Mesenchymal stem cell (in vitro differentiated cells and primary cell): ENCODE results near the gene FICD.

Experiments used
- DNase-seq: peaks from one replicate; pipeline ENCODE4 v3.0.0-alpha.2; 2013
- H2AFZ ChIP-seq: one replicate; pipeline ENCODE4 v1.6.1; 2013; ENCODE audit warnings: low read depth, mild to moderate bottlenecking, control low read depth, inconsistent platforms, low read length, moderate library complexity
- H2AK5ac ChIP-seq: 2 replicates; pipeline ENCODE4 v1.6.1; 2013; ENCODE audit warnings: low read length, moderate library complexity, mild to moderate bottlenecking, inconsistent platforms; ENCODE audit not compliant: severe bottlenecking
- H2BK120ac ChIP-seq: one replicate; pipeline ENCODE4 v1.6.1; 2013; ENCODE audit warnings: low read depth, mild to moderate bottlenecking, inconsistent platforms, low read length, moderate library complexity
- H2BK12ac ChIP-seq, 2 experiments: one replicate each; pipeline ENCODE4 v1.6.1; 2013; ENCODE audit warnings: inconsistent platforms in 2 of 2, low read length in 2 of 2, mild to moderate bottlenecking in 2 of 2, moderate library complexity in 2 of 2, control low read depth in 1 of 2
- H2BK15ac ChIP-seq: one replicate; pipeline ENCODE4 v1.6.1; 2013; ENCODE audit warnings: mild to moderate bottlenecking, low read depth, inconsistent platforms; ENCODE audit not compliant: poor library complexity, severe bottlenecking
- H2BK5ac ChIP-seq: 2 replicates; pipeline ENCODE4 v1.6.1; 2013; ENCODE audit warnings: low read depth, mild to moderate bottlenecking, low read length, control low read depth, inconsistent platforms; ENCODE audit not compliant: poor library complexity, severe bottlenecking
- H3K14ac ChIP-seq, 2 experiments: one replicate each; pipeline ENCODE4 v1.6.1; 2013; ENCODE audit warnings: inconsistent platforms in 2 of 2, low read length in 2 of 2, control low read depth in 1 of 2, mild to moderate bottlenecking in 1 of 2, moderate library complexity in 1 of 2
- H3K18ac ChIP-seq, 2 experiments: one replicate each; pipeline ENCODE4 v1.6.1; 2013; ENCODE audit warnings: inconsistent platforms in 2 of 2, low read length in 2 of 2, control low read depth in 1 of 2, low read depth in 1 of 2, mild to moderate bottlenecking in 1 of 2
- H3K23ac ChIP-seq, 2 experiments: one replicate each; pipeline ENCODE4 v1.6.1; 2013; ENCODE audit warnings: inconsistent platforms in 2 of 2, low read length in 2 of 2, mild to moderate bottlenecking in 2 of 2, moderate library complexity in 2 of 2, control low read depth in 1 of 2
- H3K27ac ChIP-seq: 2 replicates; pipeline ENCODE4 v1.5.1; 2013; ENCODE audit warnings: mild to moderate bottlenecking, moderate library complexity, low read length, control low read depth, inconsistent platforms; ENCODE audit not compliant: poor library complexity, severe bottlenecking
- H3K27me3 ChIP-seq, 2 experiments: 2 replicates each; pipeline versions ENCODE4 v1.6.1 to v1.7.0; 2013; ENCODE audit warnings: low read length in 2 of 2, mild to moderate bottlenecking in 2 of 2, moderate library complexity in 2 of 2, control low read depth in 1 of 2, inconsistent platforms in 1 of 2; ENCODE audit not compliant: control insufficient read depth in 1 of 2, insufficient read depth in 1 of 2
- H3K36me3 ChIP-seq, 2 experiments: 2 replicates each; pipeline versions ENCODE4 v1.6.1 to v1.7.0; 2013; ENCODE audit warnings: low read length in 2 of 2, control low read depth in 1 of 2, inconsistent platforms in 1 of 2, low read depth in 1 of 2, mild to moderate bottlenecking in 1 of 2; ENCODE audit not compliant: insufficient read depth in 2 of 2, control insufficient read depth in 1 of 2
- H3K4ac ChIP-seq, 2 experiments: one replicate each; pipeline ENCODE4 v1.6.1; 2013; ENCODE audit warnings: inconsistent platforms in 2 of 2, low read length in 2 of 2, mild to moderate bottlenecking in 2 of 2, moderate library complexity in 2 of 2, control low read depth in 1 of 2, low read depth in 1 of 2
- H3K4me1 ChIP-seq: 2 replicates; pipeline ENCODE4 v1.6.1; 2013; ENCODE audit warnings: low read depth, low read length, control low read depth; ENCODE audit not compliant: control insufficient read depth, insufficient read depth
- H3K4me2 ChIP-seq: 2 replicates; pipeline ENCODE4 v1.6.1; 2013; ENCODE audit warnings: low read length, mild to moderate bottlenecking, inconsistent platforms; ENCODE audit not compliant: poor library complexity, severe bottlenecking
- H3K4me3 ChIP-seq, 2 experiments: 2 replicates each; pipeline versions ENCODE4 v1.5.1 to v1.7.0; 2013; ENCODE audit warnings: low read length in 2 of 2, mild to moderate bottlenecking in 2 of 2, control low read depth in 1 of 2, low read depth in 1 of 2; ENCODE audit not compliant: insufficient read depth in 1 of 2
- H3K79me1 ChIP-seq: replicated peaks from 2 replicates; pipeline ENCODE4 v1.6.1; 2013; ENCODE audit warnings: mild to moderate bottlenecking, control low read depth, low read length, inconsistent platforms; ENCODE audit not compliant: poor library complexity, severe bottlenecking
- H3K9ac ChIP-seq: 2 replicates; pipeline ENCODE4 v1.7.0; 2013; ENCODE audit warnings: mild to moderate bottlenecking, low read length, moderate library complexity
- H3K9me3 ChIP-seq: 2 replicates; pipeline ENCODE4 v1.7.0; 2013; ENCODE audit warnings: mild to moderate bottlenecking, low read length; ENCODE audit not compliant: control insufficient read depth
- H4K8ac ChIP-seq: one replicate; pipeline ENCODE4 v1.6.1; 2013; ENCODE audit warnings: inconsistent platforms, mild to moderate bottlenecking, low read length, moderate library complexity
- H4K91ac ChIP-seq: one replicate; pipeline ENCODE4 v1.6.1; 2013; ENCODE audit warnings: mild to moderate bottlenecking, low read length, inconsistent platforms
- WGBS: methylation state at CpG from one replicate; pipeline ENCODE4 v1.1.7; 2013; ENCODE audit warnings: mixed read lengths; 5-methylcytosine and 5-hydroxymethylcytosine counted together

The FICD gene

DNA sequence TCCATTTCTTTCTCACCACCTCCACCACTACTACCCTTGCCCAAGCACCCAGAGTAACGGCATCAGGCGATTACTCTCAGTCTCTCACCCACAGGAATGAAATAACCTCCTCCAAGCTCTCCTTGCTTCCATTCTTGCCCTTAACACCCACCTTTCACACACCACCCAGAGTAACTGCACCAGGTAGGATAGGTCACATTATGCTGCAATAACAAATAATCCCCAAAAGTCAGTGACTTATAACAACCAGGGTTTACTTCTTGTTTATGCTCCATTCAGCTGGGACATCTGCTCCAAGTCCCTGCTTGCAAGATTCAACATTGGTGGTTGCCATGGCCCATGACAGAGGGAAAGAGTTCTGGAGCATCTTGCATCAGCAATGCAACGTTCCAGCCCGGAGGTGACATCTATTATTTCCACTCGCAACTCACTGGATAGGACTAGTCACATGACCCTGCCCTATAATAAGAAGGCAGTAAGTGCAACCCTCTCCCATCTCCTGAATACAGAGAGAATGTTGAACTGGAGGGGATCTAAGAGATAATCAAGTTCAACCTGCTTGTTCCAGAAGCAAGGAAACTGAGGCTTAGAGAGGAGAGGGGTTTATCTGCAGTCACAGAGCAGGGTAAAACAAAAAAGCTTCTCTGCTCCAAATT lies 41.5 kb upstream of the FICD start:
- Histone ChIP-seq H3K4me3 (no peak overlapping the region), H3K4me2 (no peak overlapping the region), H2BK15ac (no peak overlapping the region), H2AK5ac (no peak overlapping the region), H2AFZ (no peak overlapping the region), H3K9ac (no peak overlapping the region), H3K9me3 (no peaks in the 10 kb centered on the region), H2BK5ac (no peak overlapping the region), H4K8ac (no peak overlapping the region), H3K23ac (no peak overlapping the region), H3K4me1 (no peaks in the 10 kb centered on the region), H2BK12ac (no peak overlapping the region), H3K27ac (no peak overlapping the region), H3K79me1 (no peaks in the 10 kb centered on the region), H3K4ac (no peak overlapping the region), H3K36me3 (no peaks in the 10 kb centered on the region), H3K18ac (no peak overlapping the region), H4K91ac (no peak overlapping the region), H3K27me3 (peaks cover 10 to 14% of the 10 kb centered on the region in 2 experiments), H3K14ac (no peak overlapping the region), H2BK120ac (no peak overlapping the region)
- DNase-seq = no peak
- WGBS = 94% methylated on average over 4 of the region's 5 CpGs

DNA sequence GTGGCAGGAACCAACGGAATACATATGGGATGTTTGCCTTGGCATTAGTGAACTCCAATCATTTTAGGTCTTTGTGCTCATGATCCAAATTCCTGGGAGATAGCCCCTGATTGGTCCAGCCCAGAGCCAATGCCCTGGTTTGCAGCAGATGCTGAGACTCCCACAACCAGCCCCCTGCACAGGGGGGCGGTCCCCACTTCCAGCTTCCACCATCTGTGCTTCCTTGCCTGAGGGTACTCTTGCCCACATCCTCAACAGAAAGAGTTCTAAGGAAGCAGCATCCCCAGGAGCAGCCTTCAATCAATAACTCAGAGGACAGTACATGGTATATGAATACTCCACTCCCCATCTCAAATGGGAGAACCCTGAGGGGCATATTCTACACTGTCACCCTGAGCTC lies 39.7 kb upstream of the FICD start:
- Histone ChIP-seq H2BK5ac (no peak overlapping the region), H3K36me3 (no peaks in the 10 kb centered on the region), H3K27me3 (peaks cover 10 to 22% of the 10 kb centered on the region in 2 experiments), H3K23ac (no peak overlapping the region), H3K9me3 (no peaks in the 10 kb centered on the region), H2AK5ac (no peak overlapping the region), H2AFZ (no peak overlapping the region), H3K27ac (no peak overlapping the region), H3K14ac (no peak overlapping the region), H3K79me1 (no peaks in the 10 kb centered on the region), H4K8ac (no peak overlapping the region), H3K4me3 (no peak overlapping the region), H4K91ac (no peak overlapping the region), H3K18ac (no peak overlapping the region), H3K4me1 (no peaks in the 10 kb centered on the region), H3K4me2 (no peak overlapping the region), H3K4ac (no peak overlapping the region), H3K9ac (no peak overlapping the region), H2BK12ac (no peak overlapping the region), H2BK120ac (no peak overlapping the region), H2BK15ac (no peak overlapping the region)
- DNase-seq = no peak
- WGBS = 56% methylated on average over 2 of the region's 2 CpGs

DNA sequence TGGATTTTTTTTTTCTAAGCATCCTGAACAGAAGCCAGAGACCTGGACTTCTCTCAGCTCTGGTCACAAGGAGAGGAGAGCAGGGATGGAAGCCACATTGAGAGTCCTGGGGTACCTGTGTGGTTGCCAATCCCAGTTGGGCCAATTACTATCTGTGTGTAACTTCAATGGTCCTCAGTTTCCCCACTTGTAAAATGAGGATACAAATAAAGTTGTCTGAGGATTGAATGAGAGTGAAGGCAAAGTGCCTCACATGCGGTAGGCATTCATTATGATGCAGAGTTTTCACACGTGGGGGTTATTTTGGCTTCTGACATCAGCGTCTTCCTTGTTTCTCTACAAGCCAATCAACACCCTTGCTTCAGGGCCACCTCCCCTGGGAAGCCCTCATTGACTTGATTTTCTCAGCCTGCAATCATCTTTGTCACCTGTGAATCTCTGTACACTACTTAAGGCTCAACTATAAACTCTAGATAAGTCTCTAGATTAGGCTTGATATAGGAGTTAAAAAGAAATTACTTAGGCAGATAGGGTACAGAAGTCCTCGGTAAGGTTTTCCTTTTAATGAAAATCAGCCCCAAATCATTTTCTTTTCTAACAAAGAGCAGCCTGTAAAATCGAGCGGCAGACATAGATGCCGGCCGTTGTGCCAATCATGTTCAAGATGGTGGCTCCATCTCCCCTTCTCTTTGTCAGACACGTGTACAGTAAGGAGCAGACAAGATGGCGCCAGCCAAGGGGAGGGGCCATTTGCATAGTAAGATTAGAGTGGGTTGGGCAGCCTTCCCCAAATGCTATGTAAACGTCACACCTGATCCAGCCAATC lies 37.8 kb upstream of the FICD start:
- H4K91ac ChIP-seq = no peak overlapping the region
- no peak overlapping the region for H3K14ac ChIP-seq
- H3K23ac ChIP-seq = no peak overlapping the region
- no peak overlapping the region for H2BK5ac ChIP-seq
- DNase-seq = no peak
- no peak overlapping the region for H3K18ac ChIP-seq
- no peak overlapping the region for H3K4me2 ChIP-seq
- H3K27ac ChIP-seq = no peak overlapping the region
- no peaks in the 10 kb centered on the region for H3K36me3 ChIP-seq
- H3K9me3 ChIP-seq = no peaks in the 10 kb centered on the region
- H3K79me1 ChIP-seq = no peaks in the 10 kb centered on the region
- H3K4ac ChIP-seq = no peak overlapping the region
- H2AK5ac ChIP-seq = no peak overlapping the region
- H3K9ac ChIP-seq = no peak overlapping the region
- no peak overlapping the region for H2AFZ ChIP-seq
- H3K27me3 ChIP-seq = peaks cover 5 to 20% of the 10 kb centered on the region in 2 experiments
- no peak overlapping the region for H2BK120ac ChIP-seq
- H2BK12ac ChIP-seq = no peak overlapping the region
- WGBS = 74% methylated on average over 11 of the region's 11 CpGs
- H3K4me1 ChIP-seq = peaks cover 2% of the 10 kb centered on the region
- no peak overlapping the region for H2BK15ac ChIP-seq
- H3K4me3 ChIP-seq = no peak overlapping the region
- H4K8ac ChIP-seq = no peak overlapping the region

DNA sequence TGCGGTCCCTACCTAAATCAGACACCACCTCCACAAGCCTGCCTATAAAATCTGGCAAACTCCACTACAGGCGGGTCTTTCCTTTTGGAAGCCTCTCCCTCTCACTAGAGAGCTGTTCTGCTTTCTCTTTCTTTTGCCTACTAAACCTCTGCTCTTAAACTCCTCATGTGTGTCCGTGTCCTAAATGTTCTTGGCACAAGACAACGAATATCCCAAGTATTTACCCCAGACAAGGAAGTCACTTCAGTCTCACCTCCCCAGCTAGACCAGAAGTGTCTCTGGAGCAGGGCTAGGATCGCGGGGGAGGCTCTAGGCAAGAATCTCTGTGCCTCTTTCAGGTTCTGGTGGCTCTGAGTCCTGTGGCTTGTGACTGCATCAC lies 37.2 kb upstream of the FICD start:
- Histone ChIP-seq H2BK12ac (no peak overlapping the region), H2BK120ac (no peak overlapping the region), H3K4ac (no peak overlapping the region), H2AK5ac (no peak overlapping the region), H3K27me3 (peaks cover 2 to 14% of the 10 kb centered on the region in 2 experiments), H3K14ac (no peak overlapping the region), H3K18ac (no peak overlapping the region), H3K27ac (no peak overlapping the region), H3K79me1 (no peaks in the 10 kb centered on the region), H3K4me3 (no peak overlapping the region), H3K4me2 (no peak overlapping the region), H2AFZ (no peak overlapping the region), H2BK15ac (no peak overlapping the region), H2BK5ac (no peak overlapping the region), H3K9me3 (no peaks in the 10 kb centered on the region), H4K91ac (no peak overlapping the region), H3K23ac (no peak overlapping the region), H3K9ac (no peak overlapping the region), H4K8ac (no peak overlapping the region), H3K36me3 (no peaks in the 10 kb centered on the region), H3K4me1 (peaks cover 3% of the 10 kb centered on the region)
- WGBS = 84% methylated on average over 6 of the region's 6 CpGs
- DNase-seq = no peak
